ENCODE results near the gene THAP9. TPM values are rescaled to one million over a fixed set of nuclear protein-coding genes. Genes with fewer than 3 reads are reported as not detected.

THAP9 gene
- polyA plus RNA-seq, 1 of the 3 experiments (the other 2 are of a cell fraction): 1.5 TPM

DNA sequence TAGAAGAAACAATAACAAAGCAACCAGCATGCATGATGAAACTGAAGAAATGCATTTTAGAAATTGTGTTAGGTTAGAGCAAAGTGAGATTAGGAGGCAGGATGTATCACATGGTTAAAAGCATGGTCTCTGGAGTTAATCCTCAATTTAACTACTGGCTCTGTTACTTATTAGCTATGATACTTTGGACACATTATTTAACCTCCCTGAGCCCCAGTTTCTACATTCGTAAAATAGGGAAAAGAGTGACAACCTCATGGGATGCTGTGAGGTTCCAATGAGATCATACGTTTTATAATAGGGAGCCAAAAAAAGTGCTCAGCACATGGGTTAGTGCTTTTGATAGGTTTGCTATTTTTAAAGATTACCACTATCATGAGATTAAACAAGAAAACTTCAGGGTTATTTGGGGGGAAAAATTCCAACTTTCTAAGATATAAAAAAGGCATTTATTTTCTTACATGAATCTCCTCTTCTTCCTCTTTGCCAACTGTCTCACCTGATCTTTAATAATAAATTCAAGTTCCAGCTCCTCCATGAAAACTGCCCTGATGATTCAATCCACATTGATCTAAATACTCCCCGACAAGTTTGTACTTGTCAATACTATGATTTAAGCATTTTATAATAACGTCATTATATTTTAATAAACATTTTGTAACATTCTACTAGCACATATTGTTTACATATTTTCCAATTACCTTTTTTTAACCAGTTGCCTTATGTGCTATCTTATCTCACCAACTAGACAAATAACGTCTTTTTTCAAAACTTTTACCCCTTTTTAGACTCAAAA lies 14.2 kb upstream of the THAP9 start:
- Histone ChIP-seq H3K9me3 (no peaks in the 10 kb centered on the region), H3K9me2 (no peaks in the 10 kb centered on the region), H3K79me2 (ENCODE audit: insufficient read depth) (peaks cover 96% of the 10 kb centered on the region), H3K9ac (peak overlapping the region; percentile 16; the same call in 1 of the 2 replicates), H3K4me2 (peak overlapping the region; percentile 58), H3K4me3 (ENCODE audit: low read depth in 2 of 2, low read length in 1 of 2) (no peak overlapping the region), H2AFZ (ENCODE audit: low read depth) (no peak overlapping the region), H3F3A (replicated peaks; ENCODE audit: insufficient read depth) (peaks cover 31% of the 10 kb centered on the region), H3K4me1 (ENCODE audit: control insufficient read depth in 1 of 2, insufficient read depth in 2 of 2, low read depth in 1 of 2, low read length in 1 of 2) (peaks cover 6% of the 10 kb centered on the region in 2 experiments; a peak in 3 of 4 replicates), H3K27me3 (ENCODE audit: insufficient read depth) (no peaks in the 10 kb centered on the region), H4K20me1 (ENCODE audit: insufficient read depth) (peaks cover 86% of the 10 kb centered on the region), H3K36me3 (replicated peaks in 1 of 2; ENCODE audit: control insufficient read depth in 1 of 2, insufficient read depth in 2 of 2, low read length in 1 of 2) (peaks cover 7 to 45% of the 10 kb centered on the region in 2 experiments), H3K27ac (ENCODE audit: low read depth in 2 of 2, low read length in 1 of 2) (no peak overlapping the region)
- 81% methylated on average over 5 of the region's 5 CpGs for WGBS (ENCODE audit: low lambda C conversion rate)
- ChIA-PET POLR2A (interaction anchor here (0.8 to 1.2 kb wide), 2 partner anchors 14 to 149 kb away, joined by 3 to 4 read pairs; partner anchors contain the start of gene COPS4), CTCF (interaction anchor here (1.0 to 1.9 kb wide), 2 partner anchors 13 to 34 kb away, joined by 5 to 6 read pairs; no protein-coding TSS in a partner anchor)
- no peak for DNase-seq
- no peak for TF ChIP-seq NRF1 (IDR thresholded peaks at IDR 0.05; ENCODE audit: low read depth, low read length)
- no peak for TF ChIP-seq NFIC (IDR thresholded peaks at IDR 0.05; ENCODE audit: borderline replicate concordance)
- TF ChIP-seq, protein P1, sequence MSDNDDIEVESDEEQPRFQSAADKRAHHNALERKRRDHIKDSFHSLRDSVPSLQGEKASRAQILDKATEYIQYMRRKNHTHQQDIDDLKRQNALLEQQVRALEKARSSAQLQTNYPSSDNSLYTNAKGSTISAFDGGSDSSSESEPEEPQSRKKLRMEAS (IDR thresholded peaks at IDR 0.05; ENCODE audit: low read depth): no peak
- no peak for TF ChIP-seq EP300 (IDR thresholded peaks at IDR 0.05; ENCODE audit: borderline replicate concordance in 1 of 2, low read depth in 1 of 2, low read length in 1 of 2)
- TF ChIP-seq REST (IDR thresholded peaks at IDR 0.05; ENCODE audit: low read depth, low read length): no peak
- TF ChIP-seq RCOR1 (IDR thresholded peaks at IDR 0.05; ENCODE audit: low read length): no peak
- TF ChIP-seq TEAD4 (IDR thresholded peaks at IDR 0.05; ENCODE audit: borderline replicate concordance, insufficient read depth): no peak
- TF ChIP-seq GATA2 (CRISPR knock-in tag; IDR thresholded peaks at IDR 0.05): no peak
- no peak for TF ChIP-seq FOXM1 (IDR thresholded peaks at IDR 0.05; ENCODE audit: low read depth)
- TF ChIP-seq EZH2phosphoT487 (IDR thresholded peaks at IDR 0.05; ENCODE audit: borderline replicate concordance, low read depth): no peak
- TF ChIP-seq CHD2 (IDR thresholded peaks at IDR 0.05; ENCODE audit: low read length, partially characterized antibody): no peak
- TF ChIP-seq CTCF (IDR thresholded peaks at IDR 0.05): no peak
- TF ChIP-seq, protein P2, sequence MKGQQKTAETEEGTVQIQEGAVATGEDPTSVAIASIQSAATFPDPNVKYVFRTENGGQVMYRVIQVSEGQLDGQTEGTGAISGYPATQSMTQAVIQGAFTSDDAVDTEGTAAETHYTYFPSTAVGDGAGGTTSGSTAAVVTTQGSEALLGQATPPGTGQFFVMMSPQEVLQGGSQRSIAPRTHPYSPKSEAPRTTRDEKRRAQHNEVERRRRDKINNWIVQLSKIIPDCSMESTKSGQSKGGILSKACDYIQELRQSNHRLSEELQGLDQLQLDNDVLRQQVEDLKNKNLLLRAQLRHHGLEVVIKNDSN (IDR thresholded peaks at IDR 0.05; ENCODE audit: borderline replicate concordance, low read depth): no peak
- TF ChIP-seq SIN3A (IDR thresholded peaks at IDR 0.05; ENCODE audit: borderline replicate concordance, low read depth, low read length): no peak
- TF ChIP-seq FOSL2 (IDR thresholded peaks at IDR 0.05; ENCODE audit: borderline replicate concordance, low read depth): no peak
- no peak; the same call in 1 of the 2 replicates for TF ChIP-seq POLR2AphosphoS5 (IDR thresholded peaks at IDR 0.05; ENCODE audit: low read depth, low read length)
- no peak for TF ChIP-seq TAF1 (IDR thresholded peaks at IDR 0.05; ENCODE audit: borderline replicate concordance, low read depth, low read length)
- TF ChIP-seq RAD21 (IDR thresholded peaks at IDR 0.05; ENCODE audit: low read length): no peak

Data from SK-N-SH (cell line).